HG03175 (cell line): ENCODE results near the gene TMC2.
A peak's percentile ranks its signal among the peaks of the same experiment; 100 is the strongest.

Experiments
- ATAC-seq: cut with Tn5 transposase; IDR thresholded peaks from one replicate; pipeline ENCODE4 v1.9.1; 2021; ENCODE audit warnings: mild to moderate bottlenecking, moderate library complexity; ENCODE audit not compliant: unreplicated experiment

The TMC2 gene

GRCh38 chr20:2619337-2619736 is 83.0 kb downstream of the TMC2 start:
- no peak for ATAC-seq

- no peak for ATAC-seq
These were observed 83.7 kb downstream of the TMC2 start for GRCh38 chr20:2619961-2620595.

GRCh38 chr20:2624190-2624589 is 87.8 kb downstream of the TMC2 start:
- ATAC-seq, result no peak

GRCh38 chr20:2625062-2625461 is 88.7 kb downstream of the TMC2 start:
- no peak for ATAC-seq

- no peak for ATAC-seq
These were observed 90.6 kb downstream of the TMC2 start for GRCh38 chr20:2626853-2627541.

GRCh38 chr20:2631228-2631627 is 94.9 kb downstream of the TMC2 start:
- no peak for ATAC-seq

- no peak for ATAC-seq
These were observed 97.0 kb downstream of the TMC2 start for GRCh38 chr20:2633381-2633780.

GRCh38 chr20:2637246-2637645 is 100.9 kb downstream of the TMC2 start:
- ATAC-seq, result no peak

- ATAC-seq, result no peak
These were observed 103.9 kb downstream of the TMC2 start for GRCh38 chr20:2640260-2640659.

GRCh38 chr20:2640899-2641298 is 104.5 kb downstream of the TMC2 start:
- no peak for ATAC-seq

- ATAC-seq, result no peak
These were observed 107.3 kb downstream of the TMC2 start for GRCh38 chr20:2643708-2644107.

GRCh38 chr20:2651772-2652723 is 115.7 kb downstream of the TMC2 start, which contains the start of gene NOP56:
Gene NOP56, plus strand, starts transcription at chr20:2652632. Its CDS starts 29 bp downstream, at chr20:2652661.
- peak; percentile 86 for ATAC-seq

GRCh38 chr20:2652724-2653555 is 116.6 kb downstream of the TMC2 start:
- peak; percentile 51 for ATAC-seq

GRCh38 chr20:2653556-2654383 is 117.4 kb downstream of the TMC2 start:
- ATAC-seq, result no peak

- ATAC-seq, result no peak
These were observed 118.0 kb downstream of the TMC2 start for GRCh38 chr20:2654384-2654822.

- ATAC-seq, result no peak
These were observed 118.5 kb downstream of the TMC2 start for GRCh38 chr20:2654831-2655230.

- ATAC-seq, result no peak
These were observed 119.2 kb downstream of the TMC2 start for GRCh38 chr20:2655331-2656116.

GRCh38 chr20:2656471-2657117 is 120.2 kb downstream of the TMC2 start:
- no peak for ATAC-seq
